Measurements from ENCODE around the gene TMEM204.

GRCh38 chr16:1596516-1596915 lies 63.0 kb downstream of the TMEM204 start:
- TF ChIP-seq, protein P1, sequence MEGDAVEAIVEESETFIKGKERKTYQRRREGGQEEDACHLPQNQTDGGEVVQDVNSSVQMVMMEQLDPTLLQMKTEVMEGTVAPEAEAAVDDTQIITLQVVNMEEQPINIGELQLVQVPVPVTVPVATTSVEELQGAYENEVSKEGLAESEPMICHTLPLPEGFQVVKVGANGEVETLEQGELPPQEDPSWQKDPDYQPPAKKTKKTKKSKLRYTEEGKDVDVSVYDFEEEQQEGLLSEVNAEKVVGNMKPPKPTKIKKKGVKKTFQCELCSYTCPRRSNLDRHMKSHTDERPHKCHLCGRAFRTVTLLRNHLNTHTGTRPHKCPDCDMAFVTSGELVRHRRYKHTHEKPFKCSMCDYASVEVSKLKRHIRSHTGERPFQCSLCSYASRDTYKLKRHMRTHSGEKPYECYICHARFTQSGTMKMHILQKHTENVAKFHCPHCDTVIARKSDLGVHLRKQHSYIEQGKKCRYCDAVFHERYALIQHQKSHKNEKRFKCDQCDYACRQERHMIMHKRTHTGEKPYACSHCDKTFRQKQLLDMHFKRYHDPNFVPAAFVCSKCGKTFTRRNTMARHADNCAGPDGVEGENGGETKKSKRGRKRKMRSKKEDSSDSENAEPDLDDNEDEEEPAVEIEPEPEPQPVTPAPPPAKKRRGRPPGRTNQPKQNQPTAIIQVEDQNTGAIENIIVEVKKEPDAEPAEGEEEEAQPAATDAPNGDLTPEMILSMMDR (IDR thresholded peaks at IDR 0.05) = no peak
- no peak for TF ChIP-seq ZFX (IDR thresholded peaks at IDR 0.05; ENCODE audit: borderline replicate concordance)

Measured in 22Rv1 (cell line).